HG02763 (cell line): ENCODE results near the gene FAM174C.

Experiments
- ATAC-seq: cut with Tn5 transposase; IDR thresholded peaks from one replicate; pipeline ENCODE4 v1.9.1; 2021; ENCODE audit warnings: mild to moderate bottlenecking, moderate library complexity; ENCODE audit not compliant: unreplicated experiment

FAM174C gene

DNA sequence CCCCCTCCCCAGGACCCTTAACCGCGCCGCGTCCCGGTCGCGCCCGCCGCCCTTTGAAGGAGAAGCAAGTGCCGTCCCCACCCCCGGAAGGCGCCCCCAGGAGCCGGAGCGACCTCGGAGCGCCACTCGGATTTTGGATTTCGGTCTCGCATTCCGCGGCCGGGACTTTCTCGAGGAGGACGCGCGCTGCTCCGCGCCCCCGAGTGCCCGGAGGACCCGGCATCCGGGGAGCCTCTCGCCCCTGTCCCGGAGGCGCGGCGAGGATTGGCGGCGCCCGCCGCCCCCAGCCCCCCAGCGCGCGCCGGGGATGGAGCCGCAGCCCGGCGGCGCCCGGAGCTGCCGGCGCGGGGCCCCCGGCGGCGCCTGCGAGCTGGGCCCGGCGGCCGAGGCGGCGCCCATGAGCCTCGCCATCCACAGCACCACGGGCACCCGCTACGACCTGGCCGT is 25.3 kb upstream of the FAM174C start:
- ATAC-seq: peak; percentile 0

DNA sequence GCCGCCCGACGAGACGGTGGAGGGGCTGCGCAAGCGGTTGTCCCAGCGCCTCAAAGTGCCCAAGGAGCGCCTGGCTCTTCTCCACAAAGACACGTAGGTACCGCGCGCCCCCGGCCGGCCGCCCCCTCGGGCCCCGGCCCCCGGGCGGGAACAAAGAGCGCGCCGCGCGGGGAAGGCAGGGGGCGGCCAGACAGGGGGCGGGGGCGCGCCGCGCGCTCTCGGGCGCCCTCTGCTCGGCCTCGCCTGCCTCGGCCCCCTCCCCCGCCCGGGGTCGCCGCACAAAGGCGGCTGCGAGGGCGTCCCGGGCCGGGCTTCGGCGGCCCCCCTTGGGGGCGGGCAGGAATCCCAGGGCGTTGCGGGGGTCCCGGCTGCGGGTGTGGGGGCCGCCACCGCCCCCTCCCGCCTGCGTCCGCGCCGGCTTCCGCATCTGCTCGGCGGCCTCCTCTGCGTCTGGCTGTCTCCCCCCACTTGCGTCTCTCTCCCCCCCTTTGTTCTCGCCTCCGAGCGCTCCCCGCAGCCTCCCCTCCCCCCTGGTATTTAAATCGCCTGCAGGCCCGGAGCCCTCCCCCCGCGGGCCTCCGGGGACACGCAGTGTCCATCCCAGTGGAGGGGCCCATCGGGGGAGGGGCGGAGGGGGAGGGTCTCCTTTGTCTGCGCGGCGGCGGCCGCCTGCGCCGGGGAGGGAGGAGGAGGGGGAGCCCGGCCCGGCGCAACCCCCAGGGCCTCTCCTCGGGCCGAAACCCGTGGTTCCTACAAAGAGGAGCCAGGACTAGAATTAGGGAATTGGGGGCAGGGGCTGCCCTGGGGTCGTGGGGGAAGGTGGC is 24.7 kb upstream of the FAM174C start:
- ATAC-seq: no peak

DNA sequence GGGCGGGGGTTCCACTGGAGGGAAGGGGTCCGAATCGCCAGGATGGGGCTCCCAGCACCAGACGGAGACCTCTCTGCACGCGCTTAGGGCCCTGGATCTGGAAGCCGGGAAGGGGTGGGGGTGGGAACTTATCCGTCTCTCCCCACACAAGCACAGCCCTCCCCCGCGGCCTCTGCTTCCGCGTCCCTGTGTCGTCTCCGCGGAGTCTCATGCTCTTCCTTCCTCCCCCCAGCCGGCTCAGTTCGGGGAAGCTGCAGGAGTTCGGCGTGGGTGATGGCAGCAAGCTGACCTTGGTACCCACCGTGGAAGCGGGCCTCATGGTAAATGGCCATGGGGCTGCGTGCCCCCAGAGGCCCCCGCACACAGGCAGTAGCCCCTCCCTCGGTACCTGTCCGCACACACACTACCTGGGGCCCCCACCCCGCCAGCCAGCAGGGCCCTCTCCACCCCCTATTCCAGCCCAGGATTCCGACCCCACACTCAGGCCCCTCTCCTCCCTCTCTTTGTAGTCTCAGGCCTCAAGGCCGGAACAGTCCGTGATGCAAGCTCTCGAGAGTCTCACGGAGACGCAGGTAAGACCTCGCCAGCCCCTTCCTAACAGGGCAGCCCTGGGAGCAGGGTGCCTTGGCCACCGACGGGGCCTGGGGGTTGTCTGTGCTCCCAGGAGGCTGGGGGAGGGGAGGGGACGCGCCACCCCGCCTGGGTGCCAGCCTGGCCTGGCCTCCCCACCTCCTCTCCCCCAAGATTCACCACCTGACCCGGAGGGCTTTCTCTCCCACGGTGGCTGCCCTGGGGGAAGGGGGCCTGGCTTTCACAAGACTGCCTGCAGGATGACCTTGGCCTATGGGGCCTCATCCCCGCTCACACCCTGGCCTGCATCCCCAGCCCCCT is 23.8 kb upstream of the FAM174C start:
- no peak for ATAC-seq

DNA sequence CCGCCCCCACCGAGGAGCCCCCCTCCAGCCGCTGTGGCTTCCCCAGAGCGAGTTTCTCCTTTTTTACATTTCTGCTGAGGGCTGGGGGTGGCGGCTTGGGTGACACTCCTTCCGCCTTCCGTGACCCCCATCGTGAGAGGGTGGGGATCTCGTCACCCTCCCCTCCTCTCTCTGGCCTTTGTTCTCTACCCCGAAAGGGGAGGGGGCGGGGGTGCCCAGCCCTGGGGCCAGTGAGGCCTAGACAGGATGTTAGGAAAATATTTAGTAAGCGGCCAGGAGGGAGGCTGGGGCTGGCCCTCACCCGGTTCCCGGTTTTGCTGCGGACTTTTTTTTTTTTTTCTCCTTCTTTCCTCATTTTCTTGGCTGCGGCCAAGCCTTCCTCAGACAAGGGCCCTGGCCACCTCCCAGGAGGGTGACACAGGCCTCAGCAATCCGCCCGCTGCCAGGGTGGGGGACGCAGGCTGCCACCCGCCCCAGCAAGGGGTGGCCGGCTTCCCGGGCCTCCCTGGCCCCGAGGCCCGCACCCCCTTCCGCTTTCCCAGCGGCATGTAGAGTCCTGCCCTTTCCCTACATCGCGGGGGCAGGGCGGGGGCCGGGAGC is 23.0 kb upstream of the FAM174C start:
- ATAC-seq: no peak

DNA sequence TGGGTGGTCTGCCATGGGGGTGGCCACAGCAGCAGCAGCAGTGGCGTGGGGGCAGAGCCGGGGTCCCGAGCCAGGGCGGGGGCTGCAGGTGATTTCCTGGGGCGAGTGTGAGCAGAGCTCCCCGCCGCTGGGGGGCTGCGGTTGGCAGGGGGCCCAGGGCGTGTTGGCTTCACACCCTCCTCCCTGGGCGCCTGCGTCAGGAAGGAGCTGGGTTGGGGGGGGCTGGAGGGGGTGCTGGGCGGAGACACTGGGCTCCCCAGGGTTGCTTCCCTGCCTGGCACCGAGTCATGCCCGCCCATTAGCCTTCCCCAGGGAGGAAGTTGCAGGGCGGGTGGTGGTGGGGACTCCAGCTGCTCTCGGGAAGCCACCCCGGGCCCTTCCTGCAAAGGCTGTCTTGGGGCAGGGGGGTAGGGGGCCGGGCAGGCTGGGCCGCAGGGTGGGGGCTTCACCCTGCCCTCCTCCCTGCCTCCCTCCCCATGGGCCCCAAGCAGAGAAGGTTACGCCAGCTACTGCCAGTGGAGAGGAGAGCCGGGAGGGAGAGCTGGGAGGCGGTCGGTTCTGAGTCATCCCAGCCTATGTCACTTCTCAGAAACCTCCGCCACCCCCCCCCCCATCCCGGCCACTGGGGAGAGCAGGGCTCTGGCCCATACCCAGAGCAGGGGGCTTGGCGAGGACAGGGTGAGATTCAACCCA is 22.4 kb upstream of the FAM174C start:
- no peak for ATAC-seq

DNA sequence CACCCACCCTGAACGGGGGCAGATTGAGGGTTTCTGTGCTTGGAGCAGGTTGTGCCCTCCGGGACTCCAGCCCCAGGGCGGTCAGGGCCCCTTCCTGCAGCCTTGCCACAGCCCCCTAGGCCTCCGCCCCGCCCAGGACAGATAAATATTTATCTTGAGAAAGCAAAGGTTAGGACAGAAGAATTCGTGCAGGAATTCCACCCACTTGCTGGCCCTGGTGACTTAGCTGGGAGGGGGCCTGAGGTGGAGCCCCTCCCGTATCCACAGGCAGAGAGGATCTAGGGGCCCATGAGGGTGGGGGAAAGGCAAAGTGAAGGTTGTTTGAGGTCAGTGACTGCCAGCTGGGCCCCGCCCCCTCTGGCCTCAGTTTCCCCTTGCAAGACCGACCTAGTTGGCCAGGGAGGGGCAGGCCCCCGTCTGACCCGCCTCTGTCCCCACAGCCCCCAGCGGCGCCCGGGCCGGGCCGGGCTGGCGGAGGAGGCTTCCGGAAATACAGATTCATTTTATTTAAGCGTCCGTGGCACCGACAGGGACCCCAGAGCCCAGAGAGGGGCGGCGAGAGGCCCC is 21.7 kb upstream of the FAM174C start:
- no peak for ATAC-seq

DNA sequence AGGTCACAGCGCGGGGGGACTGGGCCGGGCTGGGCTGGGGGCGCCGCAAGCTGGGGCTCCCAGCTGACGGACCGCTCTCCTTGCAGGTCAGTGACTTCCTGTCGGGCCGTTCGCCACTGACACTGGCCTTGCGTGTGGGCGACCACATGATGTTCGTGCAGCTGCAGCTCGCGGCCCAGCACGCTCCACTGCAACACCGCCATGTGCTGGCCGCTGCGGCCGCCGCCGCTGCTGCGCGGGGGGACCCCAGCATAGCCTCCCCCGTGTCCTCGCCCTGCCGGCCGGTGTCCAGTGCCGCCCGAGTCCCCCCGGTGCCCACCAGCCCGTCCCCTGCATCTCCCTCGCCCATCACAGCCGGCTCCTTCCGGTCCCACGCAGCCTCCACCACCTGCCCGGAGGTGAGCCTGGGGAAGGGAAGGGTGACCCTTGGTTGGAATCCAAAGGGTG is 21.2 kb upstream of the FAM174C start:
- ATAC-seq: no peak

DNA sequence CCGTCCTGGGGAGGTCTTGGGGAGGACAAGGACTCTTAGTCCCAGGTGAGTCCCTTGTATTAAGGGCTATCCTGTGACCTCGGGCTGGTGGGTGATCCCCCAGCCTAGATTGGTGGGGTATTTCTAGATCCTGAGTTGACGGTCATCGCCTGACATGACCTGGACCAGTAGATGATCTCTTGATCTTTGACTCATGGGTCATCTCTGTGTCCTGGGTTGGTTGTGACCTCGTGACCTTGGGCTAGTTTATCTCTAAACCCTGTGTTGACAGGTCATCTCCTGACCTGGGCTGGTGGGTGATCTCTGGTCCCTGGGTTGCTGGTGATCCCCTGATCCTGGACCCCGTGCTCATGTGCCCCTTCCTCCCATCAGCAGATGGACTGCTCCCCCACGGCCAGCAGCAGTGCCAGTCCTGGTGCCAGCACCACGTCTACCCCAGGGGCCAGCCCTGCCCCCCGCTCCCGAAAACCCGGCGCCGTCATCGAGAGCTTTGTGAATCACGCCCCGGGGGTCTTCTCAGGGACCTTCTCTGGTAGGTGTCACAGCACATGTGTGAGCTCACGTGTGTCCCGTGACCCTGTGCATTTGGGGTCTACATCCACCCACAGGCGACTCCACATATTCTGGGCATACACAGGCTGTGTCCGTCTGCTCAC is 20.7 kb upstream of the FAM174C start:
- no peak for ATAC-seq

DNA sequence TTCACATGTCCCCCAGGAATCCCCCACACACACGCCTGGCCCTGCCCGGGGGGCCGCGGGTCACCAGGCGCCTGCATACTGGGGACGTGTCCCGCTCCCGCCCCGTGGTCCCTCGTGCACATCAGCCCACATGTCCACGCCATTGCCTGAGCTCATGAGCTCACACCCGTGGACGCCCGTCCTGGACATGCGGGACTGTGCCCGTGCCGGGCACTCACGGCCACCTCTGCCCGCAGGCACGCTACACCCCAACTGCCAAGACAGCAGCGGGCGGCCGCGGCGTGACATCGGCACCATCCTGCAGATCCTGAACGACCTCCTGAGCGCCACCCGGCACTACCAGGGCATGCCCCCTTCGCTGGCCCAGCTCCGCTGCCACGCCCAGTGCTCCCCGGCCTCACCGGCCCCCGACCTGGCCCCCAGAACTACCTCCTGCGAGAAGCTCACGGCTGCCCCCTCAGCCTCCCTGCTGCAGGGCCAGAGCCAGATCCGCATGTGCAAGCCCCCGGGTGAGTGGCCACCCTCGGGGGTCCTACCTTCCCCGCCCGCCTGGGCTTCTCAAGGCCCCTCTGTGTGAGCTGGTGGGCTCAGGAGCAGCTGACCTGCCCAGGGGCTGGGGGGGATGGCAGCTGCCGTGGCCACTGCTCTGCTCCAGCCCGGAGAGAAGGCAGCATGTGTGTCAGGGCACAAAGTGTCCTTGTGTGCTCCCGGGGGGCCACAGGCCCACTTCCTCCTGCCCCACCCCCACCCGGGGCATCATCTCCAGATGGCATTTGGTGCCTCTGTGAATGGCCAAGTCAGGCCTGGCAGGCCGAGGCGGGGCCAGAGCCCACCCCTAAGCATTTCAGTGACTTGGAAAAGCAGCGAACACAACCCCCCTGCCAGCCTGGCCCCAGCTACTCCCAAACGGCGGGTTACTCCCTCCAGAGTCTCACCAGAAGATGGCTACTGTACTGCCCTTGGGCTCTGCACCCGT is 19.9 kb upstream of the FAM174C start:
- ATAC-seq: no peak

DNA sequence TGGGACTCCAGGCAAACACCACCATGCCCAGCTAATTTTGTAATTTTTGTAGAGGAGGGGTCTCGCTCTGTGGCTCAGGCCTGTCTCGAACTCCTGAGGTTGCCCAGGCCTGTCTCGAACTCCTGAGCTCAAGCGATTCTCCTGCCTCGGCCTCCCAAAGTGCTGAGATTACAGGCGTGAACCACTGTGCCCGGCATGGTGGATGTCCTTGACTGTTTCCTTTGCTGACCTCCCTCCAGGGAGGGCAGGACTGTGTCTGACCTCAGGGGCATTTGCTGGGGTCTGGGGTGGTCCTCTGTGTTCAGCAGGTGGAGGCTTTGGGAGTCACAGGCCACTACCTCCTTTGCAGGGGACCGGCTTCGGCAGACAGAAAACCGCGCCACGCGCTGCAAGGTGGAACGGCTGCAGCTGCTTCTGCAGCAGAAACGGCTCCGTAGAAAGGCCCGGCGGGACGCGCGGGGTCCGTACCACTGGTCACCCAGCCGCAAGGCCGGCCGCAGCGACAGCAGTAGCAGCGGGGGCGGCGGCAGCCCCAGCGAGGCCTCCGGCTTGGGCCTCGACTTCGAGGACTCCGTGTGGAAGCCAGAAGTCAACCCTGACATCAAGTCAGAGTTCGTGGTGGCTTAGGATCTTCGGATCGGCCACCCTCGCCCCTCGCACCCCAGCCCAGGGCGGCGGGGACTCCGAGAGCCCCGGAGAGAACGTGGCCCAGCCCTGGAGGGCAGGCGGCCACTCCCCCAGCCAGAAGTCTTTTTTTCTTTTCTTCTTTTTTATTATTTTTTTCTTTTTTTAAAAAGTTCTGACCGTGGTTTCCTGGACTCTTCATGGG is 18.5 kb upstream of the FAM174C start:
- ATAC-seq: no peak

DNA sequence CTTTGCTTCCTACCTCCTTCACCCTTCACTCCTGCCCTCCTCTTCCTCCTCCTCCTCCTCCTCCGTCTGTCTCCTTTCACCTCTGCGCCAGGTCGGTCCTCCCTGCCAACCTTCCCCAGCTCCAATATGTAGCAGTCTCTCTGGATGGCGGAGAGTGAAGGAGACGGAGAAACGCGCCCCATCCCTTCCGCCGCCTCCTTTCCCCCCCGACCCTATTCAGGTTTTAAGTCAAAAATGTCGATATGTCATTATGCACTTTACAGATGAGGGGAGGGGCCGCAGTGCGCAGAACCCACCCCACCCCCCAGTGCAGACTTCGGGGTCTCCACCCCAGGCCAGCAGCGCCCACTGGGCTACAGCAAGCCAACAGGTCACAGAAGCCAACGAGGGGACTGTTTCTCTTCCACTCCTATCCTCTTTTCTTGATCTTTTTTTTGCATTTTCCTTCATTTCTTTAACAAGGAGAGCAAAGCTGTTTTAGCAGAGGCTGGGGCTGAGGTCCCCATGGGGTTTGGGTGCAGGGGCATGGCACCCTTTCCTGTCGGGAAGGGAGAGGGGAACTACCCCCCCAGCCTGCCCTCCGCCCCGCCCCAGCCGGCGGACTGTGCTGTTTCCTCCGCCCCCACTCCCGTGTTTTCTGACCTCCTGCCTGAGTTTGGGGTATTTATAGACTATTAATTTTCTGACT is 17.7 kb upstream of the FAM174C start:
- no peak for ATAC-seq

DNA sequence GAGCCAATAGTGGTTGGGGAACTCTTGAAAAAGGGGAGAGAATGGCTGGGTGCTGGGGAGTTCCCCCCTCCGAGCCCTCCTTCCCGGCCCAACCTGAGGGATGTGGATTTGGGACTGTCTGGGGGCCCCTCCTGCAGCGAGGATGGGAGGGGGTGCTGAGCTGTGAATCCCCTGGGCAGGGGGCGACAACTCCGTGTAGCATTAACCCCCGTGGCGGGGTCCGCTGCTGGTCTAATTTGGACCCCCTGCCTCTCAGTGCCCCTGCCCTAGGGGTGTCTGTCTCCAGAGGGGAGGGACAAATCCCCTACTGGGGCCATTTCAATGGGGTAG is 17.2 kb upstream of the FAM174C start:
- ATAC-seq: no peak

DNA sequence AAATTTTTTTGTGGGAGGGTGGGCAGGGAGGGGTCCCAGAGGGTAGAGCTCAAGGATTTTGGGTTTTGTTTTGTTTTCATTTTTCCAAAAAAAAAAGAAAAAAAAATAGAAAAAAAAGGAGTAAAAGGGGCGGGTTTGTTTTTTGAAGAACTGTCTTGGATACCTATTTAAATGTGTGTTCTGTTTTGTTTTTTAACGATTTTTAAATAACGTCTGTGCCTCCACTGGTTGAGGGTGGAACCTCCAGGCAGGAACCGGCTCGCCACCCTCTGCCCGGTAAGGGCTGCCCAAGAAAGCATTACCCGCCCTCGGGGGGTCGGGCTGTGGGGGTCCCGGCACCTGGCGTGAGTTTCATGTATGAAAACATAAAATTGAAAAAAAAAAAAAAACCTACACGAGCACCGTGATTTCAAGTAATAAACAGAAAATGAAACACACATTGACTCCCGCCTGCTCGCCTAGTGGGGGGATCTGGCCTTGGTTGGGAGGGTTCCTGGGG is 16.6 kb upstream of the FAM174C start:
- ATAC-seq: no peak

DNA sequence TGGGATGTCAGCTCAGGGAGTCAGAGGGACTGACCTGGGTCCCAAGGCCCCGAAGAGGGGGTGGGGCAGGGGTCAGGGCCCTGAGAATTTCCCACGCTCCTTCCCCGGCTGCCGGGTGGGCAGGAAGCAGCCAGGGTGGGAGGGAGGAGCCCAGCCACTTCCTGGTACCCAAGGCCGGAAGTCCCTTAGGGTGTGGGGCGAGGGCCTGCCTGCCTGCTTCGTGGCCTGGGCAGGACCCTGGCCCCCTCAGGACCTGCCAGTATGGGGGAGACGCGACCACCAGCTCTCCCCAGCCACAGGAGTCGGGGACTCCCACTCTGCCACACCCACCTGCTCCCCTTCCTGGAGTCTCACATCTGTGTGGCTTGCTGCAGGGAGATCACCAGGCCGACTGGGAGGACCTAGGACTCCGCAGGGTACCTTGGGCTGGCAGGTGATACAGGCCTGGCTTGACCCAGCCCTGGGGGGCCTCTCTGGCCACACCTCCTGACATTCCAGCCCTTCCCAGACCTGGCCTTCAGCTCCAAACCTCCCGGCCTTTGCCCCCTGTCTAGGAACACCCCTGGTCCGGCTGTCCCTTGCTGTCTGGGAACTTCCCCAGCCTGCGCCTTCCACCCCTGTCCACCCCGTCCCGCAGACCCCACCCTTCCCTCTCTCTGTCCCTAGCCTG is 16.0 kb upstream of the FAM174C start:
- peak; percentile 28 for ATAC-seq

DNA sequence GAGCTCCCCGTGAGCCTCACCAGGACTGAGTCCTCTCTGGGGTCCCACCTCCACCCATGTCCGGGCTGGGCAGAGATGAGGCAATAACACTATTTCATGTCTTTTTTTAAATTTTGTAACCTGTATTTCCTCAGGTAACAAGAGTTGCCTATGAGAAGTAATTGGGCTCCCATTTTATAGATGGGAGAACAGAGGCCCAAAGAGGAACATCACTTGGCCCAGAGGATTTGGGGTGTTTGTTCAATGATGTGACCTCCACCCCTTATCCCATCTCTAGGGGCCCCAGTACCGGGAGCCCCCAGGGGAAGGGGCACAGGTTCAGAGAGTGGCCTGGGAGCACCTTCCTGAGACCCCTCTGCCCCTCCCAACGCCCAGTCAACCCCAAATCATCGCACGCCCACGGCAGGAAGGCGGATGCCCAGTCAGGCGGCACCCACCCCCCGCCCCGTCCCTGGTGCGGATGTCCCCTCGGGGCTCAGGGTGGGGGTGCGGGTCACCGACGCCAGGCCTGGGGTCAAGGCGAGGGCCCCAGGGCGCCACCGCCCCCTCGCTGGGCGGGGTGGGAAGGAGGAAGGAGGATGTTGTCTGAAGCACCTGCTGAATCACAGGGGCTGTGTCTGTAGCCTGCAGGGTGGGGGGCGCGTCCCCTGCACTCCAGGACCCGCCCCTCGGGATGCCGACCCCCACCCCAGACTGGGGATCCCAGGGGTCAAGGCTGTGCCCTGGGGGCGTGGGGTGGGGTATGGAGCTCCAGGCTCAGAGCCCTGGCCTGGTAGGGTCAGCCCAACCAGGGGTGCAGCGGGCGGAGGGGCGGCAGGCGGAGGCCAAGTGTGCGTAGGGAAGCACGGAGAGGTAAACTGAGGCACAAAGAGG is 15.2 kb upstream of the FAM174C start:
- peak; percentile 5 for ATAC-seq
